HepG2 (cell line): Measurements from ENCODE around the gene LYPD6B. TPM values are rescaled to one million over a fixed set of nuclear protein-coding genes. Genes with fewer than 3 reads are reported as not detected.

ENCODE experiments used
- ATAC-seq: fragments of 200-7000 bp; cut with Tn5 transposase; 3 replicates; pipeline ENCODE4 v1.9.1; 2020; ENCODE audit warnings: mild to moderate bottlenecking, moderate library complexity
- BruUV-seq: library from RNA; stranded (reverse); fragments of 400-500 nt; replicated peaks from 2 replicates; lab custom pipeline; 2021; lab: Mats Ljungman, UMichigan
- CTCF ChIA-PET: fragments of 300-600 bp; formaldehyde crosslinking; extraction: SDS; loops from one replicate; lab custom pipeline; 2021; ENCODE audit warnings: low total read pairs, inconsistent platforms, low intra/inter-chr PET ratio; lab: Yijun Ruan, JAX
- POLR2A ChIA-PET: fragments of 350-600 bp; sonication (Branson Sonifier 250); formaldehyde crosslinking; loops from one replicate; lab custom pipeline; 2020; ENCODE audit warnings: antibody characterized with exemption, inconsistent platforms; lab: Yijun Ruan, JAX
- DNase-seq: peaks from one replicate; pipeline ENCODE4 v3.0.0-alpha.2; 2015; ENCODE audit warnings: low spot score
- FAIRE-seq: peaks from 3 replicates; lab custom pipeline; 2011; peaks lifted over from hg19 to GRCh38; lab: Jason Lieb, UNC
- H2AFZ ChIP-seq: one replicate; pipeline ENCODE4 v1.6.1; 2011; ENCODE audit warnings: low read length, inconsistent platforms
- H3K27ac ChIP-seq: fragments of 300-600 bp; 3 replicates; pipeline ENCODE4 v1.8.0; 2011; ENCODE audit warnings: mixed run types, mild to moderate bottlenecking, mixed read lengths, low read length, inconsistent platforms; ENCODE audit not compliant: insufficient read depth; ENCODE audit errors: extremely low read length
- H3K27me3 ChIP-seq, 2 experiments: fragments of 200-600 bp in 1 of 2; 2 replicates in 1 of 2; 3 replicates in 1 of 2; pipeline versions ENCODE4 v1.6.0 to v1.8.0; 2011; ENCODE audit warnings: low read length in 2 of 2, mild to moderate bottlenecking in 2 of 2, moderate library complexity in 2 of 2, inconsistent platforms in 1 of 2; ENCODE audit not compliant: insufficient read depth in 2 of 2, control insufficient read depth in 1 of 2
- H3K36me3 ChIP-seq, 2 experiments: fragments of 200-600 bp in 1 of 2; replicated peaks in 1 of 2; 2 replicates in 1 of 2; 3 replicates in 1 of 2; pipeline versions ENCODE4 v1.5.1 to v1.8.0; 2011; ENCODE audit warnings: low read length in 2 of 2, inconsistent platforms in 1 of 2; ENCODE audit not compliant: insufficient read depth in 2 of 2, control insufficient read depth in 1 of 2
- H3K4me1 ChIP-seq: 2 replicates; pipeline ENCODE4 v1.5.1; 2012; ENCODE audit warnings: low read length, inconsistent platforms; ENCODE audit not compliant: insufficient read depth
- H3K4me2 ChIP-seq: 2 replicates; pipeline ENCODE4 v1.6.0; 2011; ENCODE audit warnings: low read depth, low read length, inconsistent platforms
- H3K4me3 ChIP-seq, 3 experiments: fragments of 200-600 bp in 1 of 3; sonication (generic), shearing (Covaris generic) in 1 of 3; replicated peaks in 1 of 3; 2 replicates each; pipeline ENCODE4 v1.5.1; 2011 to 2016; ENCODE audit warnings: low read length in 3 of 3, inconsistent platforms in 2 of 3, low read depth in 2 of 3, mild to moderate bottlenecking in 2 of 3, control low read depth in 1 of 3, mixed read lengths in 1 of 3; ENCODE audit not compliant: insufficient read depth in 1 of 3
- H3K79me2 ChIP-seq: one replicate; pipeline ENCODE4 v1.6.1; 2011; ENCODE audit warnings: low read length, inconsistent platforms; ENCODE audit not compliant: insufficient read depth
- H3K9ac ChIP-seq: 2 replicates; pipeline ENCODE4 v1.6.0; 2011; ENCODE audit warnings: mild to moderate bottlenecking, low read depth, low read length, inconsistent platforms; ENCODE audit not compliant: insufficient read depth
- H3K9me3 ChIP-seq: 2 replicates; pipeline ENCODE4 v1.5.1; 2012; ENCODE audit warnings: mild to moderate bottlenecking, low read length
- H4K20me1 ChIP-seq: 2 replicates; pipeline ENCODE4 v1.6.0; 2011; ENCODE audit warnings: inconsistent platforms, mild to moderate bottlenecking, low read length, moderate library complexity; ENCODE audit not compliant: insufficient read depth
- HNF4G ChIP-seq, 2 experiments: sonication (generic) in 1 of 2; formaldehyde crosslinking in 1 of 2; IDR thresholded peaks; 2 replicates each; pipeline versions ENCODE4 v1.4.0 to v1.6.1; 2011 to 2020; ENCODE audit warnings: borderline replicate concordance in 2 of 2, low read depth in 2 of 2, mild to moderate bottlenecking in 2 of 2, low read length in 1 of 2, missing genetic modification reagents in 1 of 2, moderate library complexity in 1 of 2
- KLF11 ChIP-seq: IDR thresholded peaks from 2 replicates; pipeline ENCODE4 v1.6.1; 2016; ENCODE audit warnings: missing compliant biosample characterization
- MIER3 ChIP-seq: IDR thresholded peaks from 2 replicates; pipeline ENCODE4 v1.6.1; 2016; ENCODE audit warnings: missing compliant biosample characterization, borderline replicate concordance
- SMYD3 ChIP-seq: sonication (generic); formaldehyde crosslinking; IDR thresholded peaks from 2 replicates; pipeline ENCODE4 v1.8.1; 2023; ENCODE audit warnings: mild to moderate bottlenecking, missing genetic modification reagents
- ZNF776 ChIP-seq: sonication (generic); formaldehyde crosslinking; IDR thresholded peaks from 2 replicates; pipeline ENCODE4 v1.4.0; 2020; ENCODE audit warnings: mild to moderate bottlenecking, missing genetic modification reagents
- WGBS: methylation state at CpG from one replicate; pipeline ENCODE4 v1.1.6; 2017; ENCODE audit warnings: low lambda C conversion rate; 5-methylcytosine and 5-hydroxymethylcytosine counted together
- in situ Hi-C: cut with HindIII; loops from 2 replicates; pipeline ENCODE4 v1.10.0; 2017; ENCODE audit warnings: low pct_unique_long_range_greater_than_20kb; ENCODE audit not compliant: extremely low pct_ligation_motif_present
- intact Hi-C: fragments of 100-400 bp; cut with micrococcal nuclease; formaldehyde crosslinking; loops from one replicate; pipeline ENCODE4 v1.10.0; 2022; ENCODE audit not compliant: unreplicated experiment
- polyA plus RNA-seq, 8 experiments: library from polyadenylated mRNA; depleted of rRNA in 3 of 8; stranded (reverse) in 7 of 8; unstranded in 1 of 8; fragments of >200 nt; fragmentation: Illumina TruSeq in 4 of 8; extraction: Trizol in 4 of 8; gene quantifications; 2 replicates each; pipeline versions ENCODE4 v1.2.1 to v1.2.3, GENCODE V29; 2011 to 2016; ENCODE audit warnings: low read depth in 4 of 8, missing spikeins in 1 of 8, mixed read lengths in 1 of 8; ENCODE audit not compliant: insufficient read depth in 1 of 8
- total RNA-seq, 5 experiments: library from RNA; depleted of rRNA; stranded (reverse); fragments of >200 nt; fragmentation: Illumina TruSeq; extraction: Trizol; gene quantifications; 2 replicates each; pipeline ENCODE4 v1.2.3, GENCODE V29; 2016; ENCODE audit warnings: low read depth in 1 of 5
- TF ChIP-seq, protein P1 (sequence below): sonication (generic); formaldehyde crosslinking; IDR thresholded peaks from 2 replicates; pipeline ENCODE4 v1.8.1; 2023; ENCODE audit warnings: mild to moderate bottlenecking, inconsistent platforms, moderate library complexity, missing genetic modification reagents, borderline replicate concordance
- TF ChIP-seq, protein P2 (sequence below): IDR thresholded peaks from 2 replicates; pipeline ENCODE4 v1.6.1; 2016; ENCODE audit warnings: low read depth

Gene LYPD6B
- total and polyA plus RNA-seq, 2 of the 13 experiments (the other 11 are each of a cell fraction or from before 2014, with no cell fraction given), result not detected

- in situ Hi-C loops, result no loop called here
- DNase-seq (no peak), ATAC-seq (no peak), FAIRE-seq (no peak)
- ChIA-PET CTCF (no interaction called here), POLR2A (no interaction called here)
- TF ChIP-seq MIER3 (CRISPR knock-in tag), result no peak
- TF ChIP-seq KLF11 (CRISPR knock-in tag), result no peak
- no peak for TF ChIP-seq SMYD3 (CRISPR knock-in tag)
- no peak for TF ChIP-seq ZNF776 (CRISPR knock-in tag)
- TF ChIP-seq, protein P1, sequence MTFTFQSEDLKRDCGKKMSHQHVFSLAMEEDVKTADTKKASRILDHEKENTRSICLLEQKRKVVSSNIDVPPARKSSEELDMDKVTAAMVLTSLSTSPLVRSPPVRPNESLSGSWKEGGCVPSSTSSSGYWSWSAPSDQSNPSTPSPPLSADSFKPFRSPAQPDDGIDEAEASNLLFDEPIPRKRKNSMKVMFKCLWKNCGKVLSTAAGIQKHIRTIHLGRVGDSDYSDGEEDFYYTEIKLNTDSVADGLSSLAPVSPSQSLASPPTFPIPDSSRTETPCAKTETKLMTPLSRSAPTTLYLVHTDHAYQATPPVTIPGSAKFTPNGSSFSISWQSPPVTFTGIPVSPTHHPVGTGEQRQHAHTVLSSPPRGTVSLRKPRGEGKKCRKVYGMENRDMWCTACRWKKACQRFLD (CRISPR knock-in tag), result no peak
- TF ChIP-seq, protein P2, sequence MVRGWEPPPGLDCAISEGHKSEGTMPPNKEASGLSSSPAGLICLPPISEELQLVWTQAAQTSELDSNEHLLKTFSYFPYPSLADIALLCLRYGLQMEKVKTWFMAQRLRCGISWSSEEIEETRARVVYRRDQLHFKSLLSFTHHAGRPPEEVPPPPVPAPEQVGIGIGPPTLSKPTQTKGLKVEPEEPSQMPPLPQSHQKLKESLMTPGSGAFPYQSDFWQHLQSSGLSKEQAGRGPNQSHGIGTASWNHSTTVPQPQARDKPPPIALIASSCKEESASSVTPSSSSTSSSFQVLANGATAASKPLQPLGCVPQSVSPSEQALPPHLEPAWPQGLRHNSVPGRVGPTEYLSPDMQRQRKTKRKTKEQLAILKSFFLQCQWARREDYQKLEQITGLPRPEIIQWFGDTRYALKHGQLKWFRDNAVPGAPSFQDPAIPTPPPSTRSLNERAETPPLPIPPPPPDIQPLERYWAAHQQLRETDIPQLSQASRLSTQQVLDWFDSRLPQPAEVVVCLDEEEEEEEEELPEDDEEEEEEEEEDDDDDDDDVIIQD (CRISPR knock-in tag), result no peak
- TF ChIP-seq HNF4G (IDR thresholded peaks at IDR 0.05; ENCODE audit: borderline replicate concordance, low read depth, low read length), result no peak
- TF ChIP-seq HNF4G (CRISPR knock-in tag; IDR thresholded peaks at IDR 0.05; ENCODE audit: borderline replicate concordance, low read depth), result no peak
- Histone ChIP-seq H3K9me3 (no peaks in the 10 kb centered on the region), H2AFZ (no peak overlapping the region), H3K4me3 (no peak overlapping the region), H3K4me2 (no peak overlapping the region), H3K27ac (no peak overlapping the region), H4K20me1 (no peaks in the 10 kb centered on the region), H3K36me3 (no peaks in the 10 kb centered on the region), H3K27me3 (no peaks in the 10 kb centered on the region), H3K9ac (no peak overlapping the region), H3K4me1 (no peaks in the 10 kb centered on the region), H3K79me2 (no peaks in the 10 kb centered on the region)
- intact Hi-C loops, result no loop called here
- BruUV-seq, result no TSS peak
- under 1% methylated on average over 2 of the region's 2 CpGs for WGBS
Measured at GRCh38 chr2:149112713-149113112, 74.2 kb downstream of the LYPD6B start.
